ENCODE data around the gene WASF2.

GRCh38 chr1:27503033-27503432, 13.1 kb upstream of the WASF2 start:
- TF ChIP-seq CTCF (IDR thresholded peaks at IDR 0.05) (no peak), ZFX (IDR thresholded peaks at IDR 0.05; ENCODE audit: borderline replicate concordance) (no peak)
